Endothelial cell (in vitro differentiated cells): ENCODE results near the gene SSH2. TPM values are rescaled to one million over a fixed set of nuclear protein-coding genes. Genes with fewer than 3 reads are reported as not detected.

Experiments used
- DNase-seq: peaks from one replicate; pipeline ENCODE4 v3.0.0; 2021; ENCODE audit warnings: low spot score
- H3K27ac Mint-ChIP-seq: one replicate; pipeline ENCODE4 v1.8.0; 2021; ENCODE audit warnings: mixed read lengths, inconsistent platforms; ENCODE audit not compliant: unreplicated experiment
- H3K27me3 Mint-ChIP-seq: one replicate; pipeline ENCODE4 v1.8.0; 2021; ENCODE audit warnings: mild to moderate bottlenecking, moderate library complexity, mixed read lengths, inconsistent platforms; ENCODE audit not compliant: unreplicated experiment
- H3K36me3 Mint-ChIP-seq: one replicate; pipeline ENCODE4 v1.8.0; 2021; ENCODE audit warnings: mild to moderate bottlenecking, low read depth, mixed read lengths, inconsistent platforms; ENCODE audit not compliant: unreplicated experiment
- H3K4me1 Mint-ChIP-seq: one replicate; pipeline ENCODE4 v1.8.0; 2021; ENCODE audit warnings: mild to moderate bottlenecking, mixed read lengths, inconsistent platforms; ENCODE audit not compliant: unreplicated experiment
- H3K4me3 Mint-ChIP-seq: one replicate; pipeline ENCODE4 v1.8.0; 2021; ENCODE audit warnings: mild to moderate bottlenecking, mixed read lengths, inconsistent platforms; ENCODE audit not compliant: unreplicated experiment
- H3K9me3 Mint-ChIP-seq: one replicate; pipeline ENCODE4 v1.8.0; 2021; ENCODE audit warnings: mixed read lengths, inconsistent platforms; ENCODE audit not compliant: unreplicated experiment
- CTCF ChIP-seq: fragments of 200-600 bp; sonication (generic); IDR thresholded peaks from one replicate; pipeline ENCODE4 v1.5.0; 2021; ENCODE audit warnings: antibody characterized with exemption; ENCODE audit not compliant: unreplicated experiment
- total RNA-seq: library from RNA; stranded (reverse); fragmentation: NEBNext Ultra II Directional; extraction: Animal tissue kit (Norgen Biotek cat#: 25700); gene quantifications from one replicate; pipeline ENCODE4 v1.2.1, GENCODE V29; 2021; ENCODE audit not compliant: unreplicated experiment

The SSH2 gene
- total RNA-seq, 1 donor from 2014 or later: 81.2 TPM

- Mint-ChIP-seq H3K4me1 (peaks cover 16% of the 10 kb centered on the region), H3K36me3 (no peaks in the 10 kb centered on the region), H3K9me3 (no peaks in the 10 kb centered on the region), H3K4me3 (no peak overlapping the region), H3K27ac (no peak overlapping the region), H3K27me3 (peaks cover 31% of the 10 kb centered on the region)
- TF ChIP-seq CTCF: no peak
- no peak for DNase-seq
Measured at GRCh38 chr17:29620271-29620670, 309.8 kb downstream of the SSH2 start.

- no peak overlapping the region for H3K27ac Mint-ChIP-seq
- H3K36me3 Mint-ChIP-seq: no peaks in the 10 kb centered on the region
- H3K4me1 Mint-ChIP-seq: peaks cover 18% of the 10 kb centered on the region
- no peak overlapping the region for H3K4me3 Mint-ChIP-seq
- H3K27me3 Mint-ChIP-seq: peaks cover 32% of the 10 kb centered on the region
- peak; percentile 14 for TF ChIP-seq CTCF
- DNase-seq: no peak
- H3K9me3 Mint-ChIP-seq: no peaks in the 10 kb centered on the region
Measured at GRCh38 chr17:29619251-29619650, 310.8 kb downstream of the SSH2 start.

GRCh38 chr17:29618272-29619065 lies 311.6 kb downstream of the SSH2 start:
- no peak for TF ChIP-seq CTCF
- Mint-ChIP-seq H3K4me3 (no peak overlapping the region), H3K9me3 (no peaks in the 10 kb centered on the region), H3K36me3 (no peaks in the 10 kb centered on the region), H3K27ac (no peak overlapping the region), H3K4me1 (peaks cover 22% of the 10 kb centered on the region), H3K27me3 (peaks cover 34% of the 10 kb centered on the region)
- DNase-seq: no peak

GRCh38 chr17:29617481-29618271 lies 312.4 kb downstream of the SSH2 start:
- peaks cover 32% of the 10 kb centered on the region for H3K27me3 Mint-ChIP-seq
- DNase-seq: peak; percentile 76
- no peaks in the 10 kb centered on the region for H3K9me3 Mint-ChIP-seq
- no peaks in the 10 kb centered on the region for H3K36me3 Mint-ChIP-seq
- peak; percentile 37 for TF ChIP-seq CTCF
- H3K4me3 Mint-ChIP-seq: no peak overlapping the region
- no peak overlapping the region for H3K27ac Mint-ChIP-seq
- H3K4me1 Mint-ChIP-seq: peaks cover 18% of the 10 kb centered on the region

- Mint-ChIP-seq H3K36me3 (no peaks in the 10 kb centered on the region), H3K27me3 (peaks cover 32% of the 10 kb centered on the region), H3K27ac (no peak overlapping the region), H3K4me1 (peaks cover 18% of the 10 kb centered on the region), H3K4me3 (peak overlapping the region; percentile 74), H3K9me3 (no peaks in the 10 kb centered on the region)
- DNase-seq: peak; percentile 91
- peak; percentile 74 for TF ChIP-seq CTCF
Measured at GRCh38 chr17:29617125-29617480, 312.9 kb downstream of the SSH2 start.
